ENCODE measurements around the gene COL20A1.

COL20A1 gene

DNA sequence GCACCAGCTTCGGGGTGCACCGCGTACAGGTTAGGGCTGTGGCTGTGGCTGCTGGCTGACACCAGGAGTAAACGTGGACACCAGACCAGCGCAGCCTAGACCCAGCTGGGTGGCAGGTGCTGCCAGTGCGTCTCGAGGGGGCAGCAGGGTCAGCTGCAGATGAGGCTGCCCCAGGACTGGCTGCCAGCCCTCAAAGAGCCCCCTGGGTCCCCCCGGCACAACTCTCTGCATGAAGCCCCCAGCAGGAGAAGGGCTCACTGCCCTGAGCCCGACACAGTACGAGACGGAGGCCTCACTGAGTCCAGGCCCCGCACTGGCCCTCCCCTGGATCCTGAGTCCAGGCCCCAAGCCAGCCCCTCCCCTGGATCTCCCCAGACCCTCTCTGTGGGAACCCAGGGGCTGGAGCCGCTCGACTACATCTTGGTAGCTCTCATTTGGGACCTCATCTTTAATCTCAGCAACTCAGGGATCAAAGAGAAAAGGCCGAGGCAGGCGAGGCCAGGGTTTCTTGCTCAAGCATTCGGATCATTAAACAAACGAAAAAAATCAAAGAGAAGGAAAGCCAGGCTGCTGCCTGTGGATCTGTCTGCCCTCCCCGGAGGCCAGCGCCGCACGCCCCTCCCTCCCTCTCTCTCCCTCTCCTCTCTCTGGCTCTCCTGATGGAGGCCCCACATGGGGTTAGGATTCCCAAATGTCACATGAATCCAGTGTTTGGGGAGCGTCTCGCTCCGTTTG, 31.8 kb upstream of the COL20A1 start:
- DNase-seq (ENCODE audit: low read depth): no peak

DNA sequence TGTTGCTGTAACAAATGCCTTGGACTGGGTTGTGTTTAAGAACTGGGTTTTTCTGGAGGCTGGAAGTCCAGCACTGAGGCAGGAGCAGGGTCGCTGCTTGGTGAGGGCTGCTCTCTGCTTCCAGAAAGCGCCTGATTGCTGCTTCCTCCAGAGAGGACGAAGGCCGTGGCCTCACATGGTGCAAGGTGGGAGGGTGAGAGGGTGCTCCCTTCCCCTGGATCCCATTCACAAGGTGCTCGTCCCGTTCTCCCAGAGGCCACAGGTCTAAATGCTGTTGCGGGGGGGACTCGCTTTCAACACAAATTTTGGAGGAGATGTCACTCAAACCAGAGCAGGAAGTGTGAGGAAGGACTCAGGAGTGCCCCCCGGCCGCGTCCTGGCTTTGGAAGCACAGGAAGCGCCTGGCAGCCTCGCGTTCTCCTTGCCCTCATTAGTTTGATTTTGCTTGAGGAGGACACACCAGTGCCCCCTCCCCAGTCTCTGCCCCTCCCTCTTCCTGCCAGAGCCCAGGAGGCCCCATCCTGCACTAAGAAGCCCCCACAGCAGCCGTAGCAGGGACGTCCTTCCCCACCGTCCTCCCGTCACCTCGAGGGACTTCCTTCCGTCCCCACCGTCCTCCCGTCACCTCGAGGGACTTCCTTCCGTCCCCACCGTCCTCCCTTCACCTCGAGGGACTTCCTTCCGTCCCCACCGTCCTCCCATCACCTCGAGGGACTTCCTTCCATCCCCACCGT, 31.0 kb upstream of the COL20A1 start:
- no peak for DNase-seq (ENCODE audit: low read depth)

DNA sequence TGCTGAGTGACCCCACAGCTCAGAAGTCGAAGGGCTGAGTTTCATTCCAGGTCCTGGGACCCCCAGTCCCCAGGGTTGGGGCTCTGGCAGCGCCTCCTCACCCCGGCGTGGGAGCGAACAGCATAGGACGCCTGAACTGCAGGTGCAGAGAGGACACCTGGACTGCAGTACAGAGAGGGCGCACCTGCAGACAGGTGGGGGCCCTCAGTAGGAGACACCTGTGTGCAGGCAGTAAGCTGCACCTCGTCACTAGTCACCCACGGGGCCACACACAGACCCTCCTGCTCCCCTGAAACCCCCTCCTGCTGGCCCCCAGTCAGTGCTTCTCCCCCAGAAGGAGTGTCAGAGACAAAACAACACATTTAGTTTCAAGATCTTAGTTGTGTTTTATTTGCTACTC, 30.1 kb upstream of the COL20A1 start:
- DNase-seq (ENCODE audit: low read depth): no peak

DNA sequence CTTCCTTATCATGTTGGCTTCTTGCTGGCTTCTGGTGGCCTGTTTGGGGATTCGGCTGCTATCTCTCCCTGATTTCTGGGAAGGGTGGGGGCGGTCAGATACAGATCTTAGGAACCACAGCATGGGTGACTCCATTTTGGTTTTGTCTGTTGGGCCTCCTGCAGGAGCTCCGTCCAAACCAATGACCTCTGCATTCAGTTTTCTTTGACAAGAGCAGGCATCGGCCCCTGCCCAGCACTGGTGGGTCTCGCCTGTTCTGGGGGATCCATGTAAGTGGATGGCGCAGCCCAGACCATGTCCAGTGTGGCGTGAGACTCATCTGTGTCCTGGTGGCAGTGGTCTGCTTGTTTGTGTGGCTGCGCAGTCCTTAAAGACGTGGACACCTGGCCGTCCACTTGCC, 29.0 kb upstream of the COL20A1 start:
- no peak for DNase-seq (ENCODE audit: low read depth)

DNA sequence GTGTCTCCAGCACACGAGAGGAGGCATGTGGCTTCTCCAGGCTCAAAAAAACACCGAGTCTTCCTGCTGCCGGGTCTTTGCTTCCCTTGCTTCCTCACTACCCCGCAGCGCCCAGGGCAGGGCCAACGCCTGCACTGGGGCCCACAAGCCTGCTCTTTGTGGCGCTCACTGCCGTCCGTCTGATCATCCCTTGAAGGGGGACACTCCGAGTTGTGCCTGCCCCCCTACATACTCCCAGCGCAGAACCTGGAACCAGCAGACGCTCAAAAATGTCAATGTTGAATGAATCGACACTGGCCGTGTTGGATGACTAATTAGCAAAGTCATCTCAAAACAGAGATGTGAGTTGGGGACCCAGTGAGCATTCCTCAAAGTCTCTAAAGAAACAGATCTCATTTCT, 28.5 kb upstream of the COL20A1 start:
- DNase-seq (ENCODE audit: low read depth): no peak

DNA sequence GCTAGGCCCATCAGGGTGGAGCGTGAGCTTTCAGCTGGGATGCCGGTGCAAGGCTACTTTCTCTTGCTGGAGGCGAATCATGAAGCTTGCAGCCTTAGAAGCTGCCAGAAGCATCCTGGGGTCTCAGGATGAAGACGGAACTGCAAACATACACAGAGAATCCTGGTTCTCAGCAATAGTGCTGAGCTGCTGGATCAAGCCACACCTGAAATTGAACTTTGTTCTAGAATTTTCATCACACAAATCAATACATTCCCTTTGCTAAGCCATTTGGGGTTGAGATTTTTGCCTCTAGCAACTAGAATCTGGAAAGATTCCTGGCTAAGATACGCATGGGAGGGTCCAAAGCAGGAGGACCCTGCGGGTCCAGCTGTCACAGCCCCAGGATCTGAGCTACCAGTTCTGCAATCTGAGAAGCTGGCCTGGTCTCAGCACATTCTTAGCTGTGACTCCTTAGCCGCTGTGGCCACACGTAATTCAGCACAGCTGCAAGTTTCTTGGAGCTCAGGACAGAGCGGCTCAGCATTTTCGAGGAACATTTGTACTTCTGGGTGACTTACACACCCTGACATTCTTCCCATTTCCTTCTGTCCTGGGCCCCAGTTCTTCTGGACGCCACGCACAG, 27.0 kb upstream of the COL20A1 start:
- no peak for DNase-seq (ENCODE audit: low read depth)

DNA sequence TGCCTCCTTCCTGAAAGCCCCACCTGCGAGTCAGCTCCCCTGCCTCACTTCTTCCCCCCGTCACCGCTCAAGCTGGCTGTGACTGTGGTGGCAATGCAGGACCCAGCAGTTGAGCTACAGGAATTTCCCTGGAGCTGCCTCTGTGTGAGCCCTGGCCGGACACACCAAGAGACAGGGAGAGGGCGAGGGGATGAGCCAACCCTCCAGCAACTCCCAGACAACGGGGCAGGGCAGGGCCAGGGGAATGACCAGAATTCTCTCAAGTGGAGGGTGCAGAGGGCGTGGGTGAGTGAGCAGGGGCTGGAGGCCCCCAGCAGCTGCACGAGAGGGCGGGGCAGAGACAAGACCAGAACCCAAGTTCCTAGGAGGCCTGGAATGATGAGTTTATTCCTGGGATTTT, 25.3 kb upstream of the COL20A1 start:
- no peak for DNase-seq (ENCODE audit: low read depth)

DNA sequence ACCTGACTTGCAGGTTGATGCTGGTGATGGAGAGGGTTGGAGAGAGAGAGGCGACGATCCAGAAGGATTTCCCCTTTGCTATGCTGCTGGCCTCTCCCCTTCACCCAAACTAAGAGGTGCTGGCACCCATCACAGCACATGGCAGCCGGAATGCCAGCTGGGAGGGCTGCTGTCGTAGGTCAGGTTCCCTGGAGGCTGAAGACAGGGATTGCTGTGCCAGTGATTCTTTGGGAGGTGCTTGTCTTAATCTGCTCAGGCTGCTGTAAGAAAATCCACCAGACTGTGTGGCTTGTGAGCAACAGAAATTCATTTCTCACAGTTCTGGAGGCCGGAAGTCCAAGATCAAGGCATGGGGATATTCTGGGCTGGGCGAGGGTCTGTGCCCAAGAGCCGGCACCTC, 24.7 kb upstream of the COL20A1 start:
- no peak for DNase-seq (ENCODE audit: low read depth)

DNA sequence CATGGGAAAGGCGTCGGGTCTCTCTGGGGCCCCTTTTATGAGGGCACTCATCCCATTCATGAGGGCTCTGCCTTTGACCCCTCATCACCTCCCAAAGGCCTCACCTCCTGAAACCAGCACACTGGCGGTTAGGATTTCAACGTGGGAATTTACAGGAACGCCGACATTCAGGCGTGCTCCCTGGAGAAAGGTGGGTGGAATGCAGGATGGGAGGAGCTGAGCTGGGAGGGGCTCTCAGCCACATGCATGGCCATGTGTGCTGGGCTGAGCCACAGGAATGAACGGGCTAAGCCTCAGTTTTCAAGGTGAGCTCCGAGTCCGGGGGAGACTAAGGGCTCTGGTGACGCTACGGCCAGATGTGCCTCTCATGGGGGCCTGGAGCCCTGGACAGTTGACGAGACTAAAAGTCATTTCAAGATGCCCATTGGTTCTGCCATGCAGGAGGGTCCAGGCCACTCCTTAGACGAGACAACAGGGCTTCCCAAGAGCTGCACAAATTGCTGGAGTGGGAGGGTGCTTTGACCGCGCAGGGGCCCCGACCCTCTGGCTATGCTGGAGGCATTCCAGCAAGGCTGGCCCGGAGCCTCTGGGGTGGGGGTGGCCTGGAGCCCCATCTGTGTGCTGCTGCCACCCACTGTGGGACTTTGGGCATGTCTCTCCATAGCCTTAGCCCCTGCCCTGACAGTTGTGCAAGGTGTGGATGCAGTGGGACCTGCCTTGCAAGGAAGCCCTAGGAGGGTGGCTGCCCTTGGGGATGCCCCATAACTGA, 24.1 kb upstream of the COL20A1 start:
- peak; percentile 14 for DNase-seq (ENCODE audit: low read depth)

DNA sequence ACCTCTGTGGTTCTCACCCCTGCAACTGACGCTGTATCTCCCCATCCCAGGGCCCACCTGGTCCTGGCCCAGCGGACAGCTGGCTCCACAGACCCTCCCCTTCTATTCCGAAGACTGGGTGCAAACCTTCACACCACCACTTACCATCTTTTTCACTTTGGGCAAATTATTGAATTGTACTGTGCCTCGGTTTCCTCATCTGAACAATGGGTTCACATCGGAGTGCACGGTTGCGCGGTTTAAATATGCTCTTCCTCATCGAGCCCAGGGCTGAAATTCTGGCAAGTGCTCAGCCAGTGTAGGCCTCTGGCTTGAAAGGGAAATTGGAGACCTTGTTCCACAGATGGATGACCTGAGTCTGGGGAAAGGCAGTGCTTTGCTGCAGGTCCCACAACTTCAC, 23.3 kb upstream of the COL20A1 start:
- DNase-seq (ENCODE audit: low read depth): no peak

DNA sequence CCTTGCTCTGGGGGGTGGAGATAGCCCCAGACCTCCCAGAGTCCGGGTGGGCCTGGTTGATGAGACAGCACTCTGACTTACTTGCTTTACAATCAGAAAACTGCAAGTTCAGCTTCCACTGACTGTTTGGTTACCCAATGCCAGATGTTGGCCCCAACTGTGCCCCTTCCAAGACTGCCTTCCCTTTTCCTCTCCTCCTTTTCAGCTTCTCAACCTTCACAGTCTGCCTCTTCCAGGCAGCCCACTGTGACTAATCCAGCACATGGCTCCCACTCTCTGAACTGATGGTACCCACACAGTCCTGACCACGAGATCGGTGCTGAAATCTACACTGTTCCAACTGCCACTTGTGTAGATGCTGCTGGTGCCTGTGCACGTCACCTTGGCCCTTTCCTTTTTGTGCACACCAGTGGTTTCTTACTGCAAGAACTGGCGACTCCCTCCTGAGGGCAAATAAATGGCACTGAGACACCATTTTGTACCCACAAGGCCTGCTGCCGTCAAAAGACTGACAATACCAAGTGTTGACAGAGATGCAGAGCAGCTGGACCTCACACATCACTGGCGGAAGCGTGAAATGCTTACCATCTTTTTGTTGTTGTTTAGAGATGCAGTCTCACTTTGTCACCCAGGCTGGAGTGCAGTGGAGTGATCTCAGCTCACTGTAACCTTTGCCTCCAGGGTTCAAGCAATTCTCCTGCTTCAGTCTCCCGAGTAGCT, 22.2 kb upstream of the COL20A1 start:
- no peak for DNase-seq (ENCODE audit: low read depth)

DNA sequence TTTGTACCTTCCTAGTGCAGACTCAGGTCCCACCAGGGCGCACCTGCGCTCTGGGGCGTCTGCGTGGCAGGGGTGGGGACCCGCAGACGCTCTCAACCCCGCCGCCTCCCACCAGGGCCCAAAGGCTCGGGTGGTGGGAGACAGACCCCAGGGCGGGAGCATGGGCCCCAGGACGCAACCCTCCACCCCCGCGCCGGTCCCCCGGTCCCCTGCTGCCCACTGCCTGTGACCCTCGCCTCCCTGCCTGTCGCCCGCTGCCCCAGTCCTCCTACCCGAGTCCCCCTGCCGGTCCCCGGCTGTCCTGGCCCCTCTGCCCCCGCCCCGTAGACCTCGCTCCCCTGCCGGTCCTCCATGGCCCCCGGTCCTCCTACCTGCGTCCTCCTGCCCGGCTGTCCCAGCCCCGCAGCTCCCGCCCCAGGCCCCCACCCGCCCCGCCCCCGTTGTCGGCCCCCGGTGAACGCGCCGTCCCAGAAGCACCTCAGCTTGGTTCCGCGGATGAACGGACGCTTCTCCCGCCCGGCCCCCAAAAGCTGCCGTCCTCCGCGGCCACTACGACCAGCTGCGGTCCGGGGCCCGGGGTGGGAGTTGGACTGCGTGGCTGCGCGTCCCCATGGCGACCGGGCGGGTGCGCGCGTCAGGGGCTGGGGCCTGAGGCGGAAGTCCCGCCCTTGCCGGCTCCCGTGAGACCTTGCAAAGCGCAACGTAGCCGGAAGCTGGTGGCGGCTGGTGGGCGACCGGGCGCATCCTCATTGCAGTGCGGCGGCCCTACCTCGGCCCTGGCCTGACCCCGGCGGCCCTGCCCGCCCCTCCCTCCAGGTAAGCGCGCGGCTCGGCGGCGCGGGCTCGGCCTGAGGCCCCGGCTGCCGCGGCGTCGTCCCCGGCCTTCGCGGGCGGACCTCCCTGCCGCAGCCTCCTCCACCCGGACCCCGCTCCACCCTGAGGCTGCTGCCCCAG, 20.6 kb upstream of the COL20A1 start, which contains the start of gene ARFGAP1:
TSS of gene ARFGAP1 (plus strand) at position 709 of the 954 bp plus-strand sequence. CDS start 2,768 bp downstream, outside the sequence.
- DNase-seq (ENCODE audit: low read depth): peak; percentile 83

DNA sequence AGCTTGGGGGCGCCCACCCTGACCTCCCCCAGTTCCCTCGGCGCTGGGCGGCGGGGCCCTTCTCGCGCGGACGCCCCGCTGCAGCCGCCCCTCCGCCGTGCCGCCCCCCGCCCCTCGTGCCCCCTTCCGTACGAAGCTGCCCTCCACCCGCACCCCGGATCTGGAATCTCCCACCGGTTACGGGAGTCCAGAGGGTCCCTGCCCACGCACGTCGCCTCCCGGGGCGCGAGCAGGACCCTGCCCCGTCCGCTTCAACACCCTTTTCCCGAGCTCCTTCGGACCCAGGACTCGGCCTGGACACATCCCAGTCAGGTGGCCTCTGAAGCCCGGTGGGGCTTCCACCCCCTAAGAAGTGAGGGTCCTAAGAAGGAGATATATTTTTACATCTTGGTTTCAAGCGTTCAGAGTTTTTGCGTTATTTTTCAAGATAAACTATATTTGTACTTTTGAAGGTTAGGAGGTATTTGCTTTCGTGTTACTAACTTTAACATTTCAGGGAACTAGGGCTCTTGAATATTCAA, 19.9 kb upstream of the COL20A1 start:
- DNase-seq (ENCODE audit: low read depth): no peak

DNA sequence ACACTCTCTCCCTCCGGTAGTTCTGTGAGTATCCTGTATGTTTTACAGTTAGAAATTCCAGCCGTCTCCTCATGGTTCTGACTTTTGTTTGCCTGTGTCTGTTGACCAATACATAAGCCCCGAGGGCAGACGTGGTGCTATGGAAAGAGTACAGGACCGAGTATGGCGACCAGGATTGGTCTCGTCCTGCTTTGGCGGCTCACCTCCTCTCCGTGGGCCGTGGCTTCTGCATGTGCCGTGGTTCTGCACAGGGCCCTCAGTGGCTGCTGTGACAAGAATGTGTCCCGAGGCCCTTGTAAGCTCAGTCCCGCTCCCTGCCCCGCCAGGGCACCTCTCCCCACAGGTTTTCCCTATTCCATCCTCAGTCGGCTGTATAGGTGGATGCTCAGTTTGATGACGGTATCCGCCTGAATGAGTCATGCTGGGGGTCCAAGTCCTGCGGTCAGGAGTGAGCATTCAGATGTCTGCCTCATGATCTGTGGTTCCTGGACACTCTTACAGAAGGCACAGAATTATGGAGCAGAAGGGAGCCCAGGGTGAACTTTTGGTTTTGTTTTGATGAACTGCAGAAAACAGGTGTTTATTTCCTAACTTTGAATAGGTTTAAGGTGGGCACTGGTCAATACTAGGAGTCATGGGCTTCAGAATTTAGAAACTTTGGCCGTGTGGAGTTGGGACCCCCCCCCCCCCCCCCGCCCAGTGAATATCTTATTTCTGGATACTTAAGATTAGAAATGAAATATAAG, 19.2 kb upstream of the COL20A1 start:
- DNase-seq (ENCODE audit: low read depth): peak; percentile 87

DNA sequence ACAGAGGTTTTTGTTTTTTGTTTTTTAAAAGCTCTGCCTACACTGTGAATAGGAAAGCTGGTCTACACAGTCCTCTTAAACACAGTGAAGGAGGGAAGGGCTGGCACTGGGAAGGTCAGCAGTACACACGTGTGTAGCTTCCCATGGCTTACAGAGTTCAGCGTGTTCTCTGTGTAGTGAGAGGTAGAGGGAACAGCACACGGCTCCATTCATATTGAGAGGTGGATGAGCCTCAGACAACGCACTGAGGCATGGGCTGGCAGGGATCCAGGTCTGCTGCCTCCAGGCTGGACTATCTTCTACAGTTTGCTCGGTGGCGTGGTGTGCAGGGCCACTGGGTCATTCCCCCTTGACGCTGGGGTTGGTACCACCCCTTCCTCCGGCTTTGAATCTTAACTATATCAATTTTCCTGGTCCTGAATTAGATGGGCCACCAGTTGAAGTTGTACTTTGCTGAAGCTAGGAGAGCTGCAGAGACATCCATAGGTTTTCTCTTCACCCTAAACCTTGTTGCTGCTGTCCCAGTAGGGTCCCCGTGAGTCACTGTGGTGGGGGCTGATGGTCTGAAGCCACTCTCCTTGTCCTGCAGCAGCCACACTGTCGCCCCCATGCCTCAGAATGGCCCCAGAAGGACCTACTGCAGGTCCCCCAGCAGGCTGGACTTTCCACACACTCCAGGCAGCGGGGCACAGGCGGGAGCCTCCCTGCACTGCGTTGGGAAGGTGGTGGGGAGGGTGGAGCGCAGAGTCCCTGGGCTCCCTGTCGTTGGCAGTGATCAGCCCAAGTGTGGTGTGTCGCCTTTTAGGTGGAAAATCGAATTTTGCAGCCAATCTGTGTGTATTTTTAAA, 18.4 kb upstream of the COL20A1 start:
- peak; percentile 22 for DNase-seq (ENCODE audit: low read depth)

DNA sequence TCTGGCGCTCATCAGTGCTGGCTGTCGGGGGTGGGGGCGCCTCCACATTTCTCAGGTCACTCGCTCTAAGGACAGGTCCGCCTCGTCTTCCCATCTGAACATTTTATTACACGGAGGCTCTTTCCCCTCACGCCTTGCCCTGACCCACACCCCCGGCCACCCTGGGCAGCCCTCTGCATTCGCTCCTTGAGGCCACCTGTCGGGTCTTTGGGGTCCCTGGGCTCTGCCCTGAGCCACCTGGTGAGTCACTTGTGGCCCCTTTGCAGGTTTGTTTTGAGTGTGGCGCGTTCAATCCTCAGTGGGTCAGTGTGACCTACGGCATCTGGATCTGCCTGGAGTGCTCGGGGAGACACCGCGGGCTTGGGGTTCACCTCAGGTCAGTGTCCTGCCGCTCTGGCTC, 17.2 kb upstream of the COL20A1 start:
- DNase-seq (ENCODE audit: low read depth): no peak

DNA sequence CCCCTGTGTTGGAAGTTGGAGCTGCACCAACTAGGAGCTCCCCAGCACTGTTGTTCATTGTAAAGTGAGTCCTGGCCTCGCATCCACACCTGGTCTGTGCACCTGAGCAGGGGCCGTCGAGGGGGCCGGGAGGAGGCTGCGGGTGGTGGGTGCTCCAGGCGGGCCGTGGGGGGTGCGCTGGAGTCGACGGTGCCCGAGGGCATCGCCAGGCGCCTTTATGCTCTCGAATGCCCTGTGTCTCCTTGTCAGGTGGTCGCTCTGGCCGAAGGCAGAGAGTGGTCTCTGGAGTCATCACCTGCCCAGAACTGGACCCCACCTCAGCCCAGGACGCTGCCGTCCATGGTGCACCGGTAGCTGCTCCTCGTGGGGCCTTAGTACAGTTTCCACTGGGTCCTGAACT, 16.0 kb upstream of the COL20A1 start:
- DNase-seq (ENCODE audit: low read depth): no peak

DNA sequence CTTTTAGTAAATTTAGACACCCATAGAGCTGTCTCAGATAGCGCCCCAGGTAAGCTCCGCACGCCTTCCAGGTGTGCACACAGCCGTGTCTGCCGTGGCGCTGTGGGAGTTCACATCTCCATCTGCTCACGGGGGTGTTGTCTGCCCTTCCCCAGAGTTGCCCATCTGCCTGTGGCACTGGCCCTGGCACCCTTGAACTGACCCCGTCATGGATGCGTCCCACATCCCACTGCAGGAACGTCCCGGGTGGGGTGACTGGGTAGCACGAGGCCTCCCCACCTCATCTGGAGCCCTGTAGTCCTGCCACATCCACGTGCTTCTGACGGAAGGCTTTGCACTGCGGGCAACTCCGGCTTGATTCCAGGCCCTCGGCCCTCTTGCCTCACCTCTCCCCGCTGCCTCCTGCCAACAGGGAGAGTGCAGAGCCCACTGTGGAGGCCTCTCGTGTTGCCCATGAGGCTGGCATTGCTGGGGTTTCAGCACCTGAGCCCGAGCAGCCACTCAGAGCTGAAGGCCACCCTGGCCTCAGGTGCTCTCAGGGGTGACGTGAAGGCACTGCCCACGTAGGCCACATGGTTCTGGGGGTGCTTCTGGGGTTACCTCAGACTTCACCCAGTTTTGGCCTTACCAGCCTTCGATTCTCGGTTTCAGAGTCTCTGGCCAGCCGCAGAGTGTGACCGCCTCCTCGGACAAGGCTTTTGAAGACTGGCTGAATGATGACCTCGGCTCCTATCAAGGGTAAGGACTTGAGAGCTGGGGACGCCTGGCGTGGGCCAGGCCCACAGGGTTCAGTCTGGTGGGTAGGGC, 15.3 kb upstream of the COL20A1 start:
- DNase-seq (ENCODE audit: low read depth): no peak
